ENCODE data around the gene DZANK1.

- TF ChIP-seq ZNF274 (IDR thresholded peaks at IDR 0.05; ENCODE audit: low read depth, low read length) = no peak
- TF ChIP-seq SUZ12 (IDR thresholded peaks at IDR 0.05; ENCODE audit: extremely low read depth, insufficient read depth, insufficient read length) = no peak
- TF ChIP-seq YY1 (IDR thresholded peaks at IDR 0.05; ENCODE audit: insufficient read depth, insufficient read length) = no peak
Observed at GRCh38 chr20:18405826-18406225, 61.0 kb downstream of the DZANK1 start.
